AG04450 (cell line): ENCODE measurements around the gene FURIN. TPM values are rescaled to one million over a fixed set of nuclear protein-coding genes. Genes with fewer than 3 reads are reported as not detected.
A peak's percentile ranks its signal among the peaks of the same experiment; 100 is the strongest.

ENCODE experiments used
- CTCF ChIA-PET: fragments of 300-600, 350-600 bp; formaldehyde crosslinking; extraction: SDS; loops from one replicate; lab custom pipeline; 2022; ENCODE audit warnings: antibody characterized with exemption, inconsistent platforms; lab: Charles Lee
- POLR2A ChIA-PET: fragments of 350-600 bp; formaldehyde crosslinking; extraction: SDS; loops from one replicate; lab custom pipeline; 2021; ENCODE audit warnings: antibody characterized with exemption, inconsistent platforms; lab: Yijun Ruan, JAX
- DNase-seq: peaks from one replicate; pipeline ENCODE4 v3.0.0-alpha.2; 2011; ENCODE audit warnings: low read depth, low spot score
- H3K27ac ChIP-seq: one replicate; pipeline ENCODE4 v1.5.1; 2012; ENCODE audit warnings: low read depth, low read length, control low read depth
- H3K27me3 ChIP-seq: one replicate; pipeline ENCODE4 v1.6.0; 2012; ENCODE audit warnings: low read length; ENCODE audit not compliant: control insufficient read depth, insufficient read depth
- H3K4me3 ChIP-seq: 2 replicates; pipeline ENCODE4 v1.5.1; 2011; ENCODE audit warnings: mild to moderate bottlenecking, low read depth, low read length, control low read depth
- H3K9me3 ChIP-seq: 2 replicates; pipeline ENCODE4 v1.5.1; 2012; ENCODE audit warnings: low read length; ENCODE audit not compliant: control insufficient read depth, insufficient read depth
- polyA plus RNA-seq: library from polyadenylated mRNA; depleted of rRNA; stranded (reverse); fragments of >200 nt; gene quantifications from 2 replicates; pipeline ENCODE4 v1.2.3, GENCODE V29; 2011
- TF ChIP-seq, protein P1 (sequence below): IDR thresholded peaks from 2 replicates; pipeline ENCODE4 v1.5.1; 2011; ENCODE audit warnings: low read depth, low read length, control low read depth, inconsistent platforms

The FURIN gene
- polyA plus RNA-seq, 1 experiment: 14.0 TPM

DNA sequence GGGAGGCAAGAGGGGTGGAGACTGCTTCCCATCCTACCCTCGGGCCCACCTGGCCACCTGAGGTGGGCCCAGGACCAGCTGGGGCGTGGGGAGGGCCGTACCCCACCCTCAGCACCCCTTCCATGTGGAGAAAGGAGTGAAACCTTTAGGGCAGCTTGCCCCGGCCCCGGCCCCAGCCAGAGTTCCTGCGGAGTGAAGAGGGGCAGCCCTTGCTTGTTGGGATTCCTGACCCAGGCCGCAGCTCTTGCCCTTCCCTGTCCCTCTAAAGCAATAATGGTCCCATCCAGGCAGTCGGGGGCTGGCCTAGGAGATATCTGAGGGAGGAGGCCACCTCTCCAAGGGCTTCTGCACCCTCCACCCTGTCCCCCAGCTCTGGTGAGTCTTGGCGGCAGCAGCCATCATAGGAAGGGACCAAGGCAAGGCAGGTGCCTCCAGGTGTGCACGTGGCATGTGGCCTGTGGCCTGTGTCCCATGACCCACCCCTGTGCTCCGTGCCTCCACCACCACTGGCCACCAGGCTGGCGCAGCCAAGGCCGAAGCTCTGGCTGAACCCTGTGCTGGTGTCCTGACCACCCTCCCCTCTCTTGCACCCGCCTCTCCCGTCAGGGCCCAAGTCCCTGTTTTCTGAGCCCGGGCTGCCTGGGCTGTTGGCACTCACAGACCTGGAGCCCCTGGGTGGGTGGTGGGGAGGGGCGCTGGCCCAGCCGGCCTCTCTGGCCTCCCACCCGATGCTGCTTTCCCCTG, 13.8 kb downstream of the FURIN start:
- Histone ChIP-seq H3K9me3 (no peaks in the 10 kb centered on the region; the same call in 1 of the 2 replicates), H3K27ac (no peak overlapping the region), H3K4me3 (no peak overlapping the region), H3K27me3 (no peaks in the 10 kb centered on the region)
- ChIA-PET CTCF (interaction anchor here (0.6 to 0.9 kb wide), 2 partner anchors 15 to 234 kb away, joined by 3 to 5 read pairs; no protein-coding TSS in a partner anchor), POLR2A (no interaction called here)
- no peak for DNase-seq
- TF ChIP-seq, protein P1, sequence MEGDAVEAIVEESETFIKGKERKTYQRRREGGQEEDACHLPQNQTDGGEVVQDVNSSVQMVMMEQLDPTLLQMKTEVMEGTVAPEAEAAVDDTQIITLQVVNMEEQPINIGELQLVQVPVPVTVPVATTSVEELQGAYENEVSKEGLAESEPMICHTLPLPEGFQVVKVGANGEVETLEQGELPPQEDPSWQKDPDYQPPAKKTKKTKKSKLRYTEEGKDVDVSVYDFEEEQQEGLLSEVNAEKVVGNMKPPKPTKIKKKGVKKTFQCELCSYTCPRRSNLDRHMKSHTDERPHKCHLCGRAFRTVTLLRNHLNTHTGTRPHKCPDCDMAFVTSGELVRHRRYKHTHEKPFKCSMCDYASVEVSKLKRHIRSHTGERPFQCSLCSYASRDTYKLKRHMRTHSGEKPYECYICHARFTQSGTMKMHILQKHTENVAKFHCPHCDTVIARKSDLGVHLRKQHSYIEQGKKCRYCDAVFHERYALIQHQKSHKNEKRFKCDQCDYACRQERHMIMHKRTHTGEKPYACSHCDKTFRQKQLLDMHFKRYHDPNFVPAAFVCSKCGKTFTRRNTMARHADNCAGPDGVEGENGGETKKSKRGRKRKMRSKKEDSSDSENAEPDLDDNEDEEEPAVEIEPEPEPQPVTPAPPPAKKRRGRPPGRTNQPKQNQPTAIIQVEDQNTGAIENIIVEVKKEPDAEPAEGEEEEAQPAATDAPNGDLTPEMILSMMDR: no peak

DNA sequence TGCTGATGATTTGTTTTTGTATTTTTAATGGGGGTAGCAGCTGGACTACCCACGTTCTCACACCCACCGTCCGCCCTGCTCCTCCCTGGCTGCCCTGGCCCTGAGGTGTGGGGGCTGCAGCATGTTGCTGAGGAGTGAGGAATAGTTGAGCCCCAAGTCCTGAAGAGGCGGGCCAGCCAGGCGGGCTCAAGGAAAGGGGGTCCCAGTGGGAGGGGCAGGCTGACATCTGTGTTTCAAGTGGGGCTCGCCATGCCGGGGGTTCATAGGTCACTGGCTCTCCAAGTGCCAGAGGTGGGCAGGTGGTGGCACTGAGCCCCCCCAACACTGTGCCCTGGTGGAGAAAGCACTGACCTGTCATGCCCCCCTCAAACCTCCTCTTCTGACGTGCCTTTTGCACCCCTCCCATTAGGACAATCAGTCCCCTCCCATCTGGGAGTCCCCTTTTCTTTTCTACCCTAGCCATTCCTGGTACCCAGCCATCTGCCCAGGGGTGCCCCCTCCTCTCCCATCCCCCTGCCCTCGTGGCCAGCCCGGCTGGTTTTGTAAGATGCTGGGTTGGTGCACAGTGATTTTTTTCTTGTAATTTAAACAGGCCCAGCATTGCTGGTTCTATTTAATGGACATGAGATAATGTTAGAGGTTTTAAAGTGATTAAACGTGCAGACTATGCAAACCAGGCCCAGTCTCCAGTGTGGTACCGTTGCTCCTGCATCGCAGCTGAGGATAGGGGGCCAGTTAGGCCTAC, 14.6 kb downstream of the FURIN start:
- H3K4me3 ChIP-seq: no peak overlapping the region
- TF ChIP-seq, protein P1: no peak
- POLR2A ChIA-PET: interaction anchor here (0.7 kb wide), 1 partner anchor 235 kb away, joined by 3 read pairs; no protein-coding TSS in a partner anchor
- CTCF ChIA-PET: interaction anchor here (2.1 kb wide), 1 partner anchor 50 kb away, joined by 7 read pairs; the partner anchor contains the start of gene HDDC3
- no peaks in the 10 kb centered on the region for H3K27me3 ChIP-seq
- H3K9me3 ChIP-seq: no peaks in the 10 kb centered on the region; the same call in 1 of the 2 replicates
- no peak overlapping the region for H3K27ac ChIP-seq
- no peak for DNase-seq

DNA sequence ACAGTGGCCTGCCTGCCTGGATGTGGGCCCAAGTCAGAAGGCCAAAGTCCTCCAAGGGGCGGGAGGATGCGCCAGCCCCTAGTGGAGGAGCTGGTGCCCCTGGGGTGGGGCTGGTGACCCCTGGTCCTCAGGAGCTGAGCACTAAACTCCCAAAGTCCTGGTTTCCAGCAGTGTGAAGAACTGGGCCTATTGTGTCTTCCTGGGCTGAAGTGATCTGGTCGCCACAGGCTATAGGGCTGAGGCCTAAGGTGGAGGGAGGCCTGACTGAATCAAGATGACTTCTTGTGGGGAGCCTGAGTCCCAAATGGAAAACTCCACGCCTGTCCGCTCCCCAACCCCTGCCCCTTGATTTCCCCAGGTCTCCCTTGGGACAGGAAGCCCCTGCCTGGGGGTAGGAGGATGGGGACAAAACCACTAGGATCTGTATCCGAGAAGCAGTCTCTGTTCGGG, 15.2 kb downstream of the FURIN start:
- Histone ChIP-seq H3K27ac (peak overlapping the region; percentile 39), H3K9me3 (no peaks in the 10 kb centered on the region; the same call in 1 of the 2 replicates), H3K4me3 (peak overlapping the region; percentile 57), H3K27me3 (no peaks in the 10 kb centered on the region)
- ChIA-PET CTCF (interaction anchor here (2.1 to 3.8 kb wide), 2 partner anchors 49 to 233 kb away, joined by 7 to 139 read pairs; partner anchors contain the start of gene HDDC3), POLR2A (interaction anchor here (0.7 kb wide), 1 partner anchor 236 kb away, joined by 3 read pairs; no protein-coding TSS in a partner anchor)
- TF ChIP-seq, protein P1: no peak
- no peak for DNase-seq

DNA sequence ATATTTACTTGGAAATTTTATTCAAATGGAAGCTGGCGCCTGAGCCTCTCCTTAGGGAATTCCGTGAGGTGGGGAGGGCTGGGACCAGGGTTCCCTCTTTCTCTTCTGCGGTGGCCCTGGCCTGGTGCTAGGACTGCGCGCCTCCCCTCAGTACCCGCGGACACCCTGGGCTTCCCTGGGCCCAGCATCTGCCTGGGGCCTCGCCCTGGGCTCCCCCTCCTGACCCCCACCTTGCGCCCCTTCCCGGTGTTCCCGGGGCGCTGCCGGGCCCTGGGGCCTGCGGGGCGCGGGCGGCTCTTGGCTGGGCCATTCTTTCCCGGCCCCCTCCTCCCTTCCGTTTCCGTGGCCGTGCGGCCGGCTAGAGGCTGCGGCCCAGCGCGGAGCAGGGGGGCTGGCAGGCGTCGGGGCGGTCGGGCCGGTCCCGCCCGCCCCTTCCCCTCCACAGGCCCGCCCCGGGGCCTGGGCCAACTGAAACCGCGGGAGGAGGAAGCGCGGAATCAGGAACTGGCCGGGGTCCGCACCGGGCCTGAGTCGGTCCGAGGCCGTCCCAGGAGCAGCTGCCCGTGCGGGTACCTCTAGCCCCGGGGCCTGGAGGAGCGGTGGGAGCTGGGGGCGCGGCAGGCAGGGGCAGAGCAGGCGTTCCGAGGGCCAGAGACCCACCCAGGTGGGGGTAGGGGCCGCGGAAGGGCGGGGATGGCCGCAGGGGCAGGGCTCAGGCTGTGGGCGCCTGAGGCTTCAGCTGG, 15.8 kb downstream of the FURIN start, which contains the start of gene FES:
FES (plus strand) TSS at position 529 of the 743 bp plus-strand sequence. CDS start 542 bp downstream, outside the sequence.
- H3K27ac ChIP-seq: peak within 1 kb of the TSS; percentile 47
- ChIA-PET CTCF (interaction anchor here (1.3 to 3.8 kb wide), 4 partner anchors 13 to 233 kb away, joined by 5 to 139 read pairs (median 15); partner anchors contain the start of gene HDDC3), POLR2A (interaction anchor here (0.7 to 1.6 kb wide), 3 partner anchors 167 to 236 kb away, joined by 3 to 7 read pairs (median 5); partner anchors contain the start of gene BLM)
- no peaks in the 10 kb centered on the region; the same call in 1 of the 2 replicates for H3K9me3 ChIP-seq
- TF ChIP-seq, protein P1: no peak
- no peak for DNase-seq
- no peaks in the 10 kb centered on the region for H3K27me3 ChIP-seq
- H3K4me3 ChIP-seq: peak within 1 kb of the TSS; percentile 57
